ENCODE measurements around the gene COL8A1. TPM values are rescaled to one million over a fixed set of nuclear protein-coding genes. Genes with fewer than 3 reads are reported as not detected.

The COL8A1 gene
- total RNA-seq, 1 experiment from 2014 or later: 0.07 TPM

GRCh38 chr3:99805160-99805559, 166.8 kb downstream of the COL8A1 start:
- intact Hi-C loops (cut with micrococcal nuclease): no loop called here
- no TSS peak for BruUV-seq (replicated peaks)
- H3K9me3 ChIP-seq (ENCODE audit: control insufficient read depth in 1 of 2, insufficient read depth in 1 of 2, low read depth in 1 of 2, low read length in 2 of 2): peaks cover 0 to 9% of the 10 kb centered on the region in 2 experiments; a peak in 1 of 4 replicates
- H3K9me2 ChIP-seq (ENCODE audit: insufficient read depth): no peaks in the 10 kb centered on the region; the same call in 1 of the 2 replicates
- H3K27ac ChIP-seq (ENCODE audit: low read depth, low read length): no peak overlapping the region
- no peak overlapping the region for H3K9ac ChIP-seq (ENCODE audit: low read length)
- TF ChIP-seq ZBTB33 (IDR thresholded peaks at IDR 0.05; ENCODE audit: extremely low read depth, insufficient replicate concordance, low read length) (no peak), EZH2phosphoT487 (IDR thresholded peaks at IDR 0.05; ENCODE audit: borderline replicate concordance) (no peak), POLR2A (IDR thresholded peaks at IDR 0.05; ENCODE audit: borderline replicate concordance, extremely low read depth, insufficient read depth, insufficient read length) (no peak), SIN3A (IDR thresholded peaks at IDR 0.05; ENCODE audit: low read depth) (no peak), RAD21 (IDR thresholded peaks at IDR 0.05; ENCODE audit: low read depth) (no peak), SRF (IDR thresholded peaks at IDR 0.05; ENCODE audit: low read depth) (no peak), EZH2 (IDR thresholded peaks at IDR 0.05) (no peak), EGR1 (IDR thresholded peaks at IDR 0.05; ENCODE audit: low read depth) (no peak), FOSL1 (IDR thresholded peaks at IDR 0.05; ENCODE audit: low read depth) (no peak), CEBPB (IDR thresholded peaks at IDR 0.05; ENCODE audit: low read depth) (no peak), ZFX (IDR thresholded peaks at IDR 0.05) (no peak)
- TF ChIP-seq, protein P1, sequence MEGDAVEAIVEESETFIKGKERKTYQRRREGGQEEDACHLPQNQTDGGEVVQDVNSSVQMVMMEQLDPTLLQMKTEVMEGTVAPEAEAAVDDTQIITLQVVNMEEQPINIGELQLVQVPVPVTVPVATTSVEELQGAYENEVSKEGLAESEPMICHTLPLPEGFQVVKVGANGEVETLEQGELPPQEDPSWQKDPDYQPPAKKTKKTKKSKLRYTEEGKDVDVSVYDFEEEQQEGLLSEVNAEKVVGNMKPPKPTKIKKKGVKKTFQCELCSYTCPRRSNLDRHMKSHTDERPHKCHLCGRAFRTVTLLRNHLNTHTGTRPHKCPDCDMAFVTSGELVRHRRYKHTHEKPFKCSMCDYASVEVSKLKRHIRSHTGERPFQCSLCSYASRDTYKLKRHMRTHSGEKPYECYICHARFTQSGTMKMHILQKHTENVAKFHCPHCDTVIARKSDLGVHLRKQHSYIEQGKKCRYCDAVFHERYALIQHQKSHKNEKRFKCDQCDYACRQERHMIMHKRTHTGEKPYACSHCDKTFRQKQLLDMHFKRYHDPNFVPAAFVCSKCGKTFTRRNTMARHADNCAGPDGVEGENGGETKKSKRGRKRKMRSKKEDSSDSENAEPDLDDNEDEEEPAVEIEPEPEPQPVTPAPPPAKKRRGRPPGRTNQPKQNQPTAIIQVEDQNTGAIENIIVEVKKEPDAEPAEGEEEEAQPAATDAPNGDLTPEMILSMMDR (IDR thresholded peaks at IDR 0.05 in 2 of 3, conservative IDR thresholded peaks at IDR 0.05 in 1 of 3; ENCODE audit: borderline replicate concordance in 1 of 3, insufficient read depth in 1 of 3, low read depth in 2 of 3, low read length in 2 of 3): no peak
- TF ChIP-seq, protein P2, sequence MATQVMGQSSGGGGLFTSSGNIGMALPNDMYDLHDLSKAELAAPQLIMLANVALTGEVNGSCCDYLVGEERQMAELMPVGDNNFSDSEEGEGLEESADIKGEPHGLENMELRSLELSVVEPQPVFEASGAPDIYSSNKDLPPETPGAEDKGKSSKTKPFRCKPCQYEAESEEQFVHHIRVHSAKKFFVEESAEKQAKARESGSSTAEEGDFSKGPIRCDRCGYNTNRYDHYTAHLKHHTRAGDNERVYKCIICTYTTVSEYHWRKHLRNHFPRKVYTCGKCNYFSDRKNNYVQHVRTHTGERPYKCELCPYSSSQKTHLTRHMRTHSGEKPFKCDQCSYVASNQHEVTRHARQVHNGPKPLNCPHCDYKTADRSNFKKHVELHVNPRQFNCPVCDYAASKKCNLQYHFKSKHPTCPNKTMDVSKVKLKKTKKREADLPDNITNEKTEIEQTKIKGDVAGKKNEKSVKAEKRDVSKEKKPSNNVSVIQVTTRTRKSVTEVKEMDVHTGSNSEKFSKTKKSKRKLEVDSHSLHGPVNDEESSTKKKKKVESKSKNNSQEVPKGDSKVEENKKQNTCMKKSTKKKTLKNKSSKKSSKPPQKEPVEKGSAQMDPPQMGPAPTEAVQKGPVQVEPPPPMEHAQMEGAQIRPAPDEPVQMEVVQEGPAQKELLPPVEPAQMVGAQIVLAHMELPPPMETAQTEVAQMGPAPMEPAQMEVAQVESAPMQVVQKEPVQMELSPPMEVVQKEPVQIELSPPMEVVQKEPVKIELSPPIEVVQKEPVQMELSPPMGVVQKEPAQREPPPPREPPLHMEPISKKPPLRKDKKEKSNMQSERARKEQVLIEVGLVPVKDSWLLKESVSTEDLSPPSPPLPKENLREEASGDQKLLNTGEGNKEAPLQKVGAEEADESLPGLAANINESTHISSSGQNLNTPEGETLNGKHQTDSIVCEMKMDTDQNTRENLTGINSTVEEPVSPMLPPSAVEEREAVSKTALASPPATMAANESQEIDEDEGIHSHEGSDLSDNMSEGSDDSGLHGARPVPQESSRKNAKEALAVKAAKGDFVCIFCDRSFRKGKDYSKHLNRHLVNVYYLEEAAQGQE (IDR thresholded peaks at IDR 0.05; ENCODE audit: low read depth): no peak
- H3K4me2 ChIP-seq (ENCODE audit: low read length): no peak overlapping the region
- no peak overlapping the region for H3K4me3 ChIP-seq (replicated peaks in 1 of 2; ENCODE audit: low read depth in 1 of 2, low read length in 2 of 2)
- H3K36me3 ChIP-seq (ENCODE audit: control insufficient read depth in 1 of 2, insufficient read depth in 2 of 2, low read length in 2 of 2): no peaks in the 10 kb centered on the region
- DNase-seq (ENCODE audit: low read depth, low spot score) (no peak), ATAC-seq (no peak)
- no peak overlapping the region for H2AFZ ChIP-seq (ENCODE audit: low read depth, low read length, poor library complexity, severe bottlenecking)
- no peaks in the 10 kb centered on the region for H3K27me3 ChIP-seq (ENCODE audit: insufficient read depth, low read length)
- ChIA-PET CTCF (no interaction called here), POLR2A (no interaction called here), RAD21 (ENCODE audit: low non-redundant PET in 1 of 2, low total read pairs in 2 of 2, uncharacterized antibody in 2 of 2, unreplicated experiment in 2 of 2) (no interaction called here)
- no peaks in the 10 kb centered on the region for H3K4me1 ChIP-seq (ENCODE audit: control insufficient read depth in 1 of 2, insufficient read depth in 2 of 2, low read length in 2 of 2)
- no peaks in the 10 kb centered on the region for H3K79me2 ChIP-seq (ENCODE audit: insufficient read depth, low read length)
- no peaks in the 10 kb centered on the region for H4K20me1 ChIP-seq (ENCODE audit: insufficient read depth)

Measured in HCT116 (cell line).